Motor neuron (in vitro differentiated cells): ENCODE measurements around the gene CELF5. TPM values are rescaled to one million over a fixed set of nuclear protein-coding genes. Genes with fewer than 3 reads are reported as not detected.

ENCODE experiments used
- ATAC-seq, 8 experiments: fragments of 200-7000 bp; cut with Tn5 transposase; replicated peaks in 6 of 8; 2 replicates each; pipeline ENCODE4 v1.8.0; 2021; ENCODE audit warnings: mild to moderate bottlenecking in 8 of 8, moderate library complexity in 8 of 8
- H3K27ac ChIP-seq, 2 donors: fragments of 250-450 bp; sonication (Bioruptor Pico); 2 replicates each; pipeline ENCODE4 v1.9.0; 2021; ENCODE audit warnings: antibody characterized with exemption in 2 of 2, mild to moderate bottlenecking in 2 of 2, moderate library complexity in 1 of 2
- H3K4me1 ChIP-seq, 2 donors: fragments of 250-450 bp; sonication (Bioruptor Pico); replicated peaks in 1 of 2; 2 replicates each; pipeline ENCODE4 v1.6.1; 2021; ENCODE audit warnings: antibody characterized with exemption in 2 of 2, mild to moderate bottlenecking in 2 of 2, moderate library complexity in 1 of 2
- H3K4me3 ChIP-seq, 5 donors: fragments of 250-450 bp; sonication (Bioruptor Pico); 2 replicates each; pipeline ENCODE4 v1.9.0; 2021; ENCODE audit warnings: antibody characterized with exemption in 5 of 5, mild to moderate bottlenecking in 5 of 5, moderate library complexity in 4 of 5
- WGBS, 10 experiments: fragments of 450-650 bp; shearing (Covaris generic); methylation state at CpG; one replicate each; pipeline ENCODE4 v1.0.0; 2022; 5-methylcytosine and 5-hydroxymethylcytosine counted together
- in situ Hi-C, 9 experiments: fragments of 400-800 bp; cut with MboI; loops; one replicate each; pipeline ENCODE4 v1.15.0; 2021; ENCODE audit warnings: low sequenced_read_pairs in 9 of 9, low pct_unique_long_range_greater_than_20kb in 2 of 9; ENCODE audit not compliant: unreplicated experiment in 9 of 9
- total RNA-seq, 8 experiments: library from RNA; unstranded; fragments of 300-600 nt; gene quantifications; 2 replicates each; pipeline versions ENCODE4 v1.2.3 to v1.2.4, GENCODE V29; 2022

The CELF5 gene
- total RNA-seq, 8 experiments from 2014 or later: 0.18 to 29.9 (median 18.0) TPM

DNA sequence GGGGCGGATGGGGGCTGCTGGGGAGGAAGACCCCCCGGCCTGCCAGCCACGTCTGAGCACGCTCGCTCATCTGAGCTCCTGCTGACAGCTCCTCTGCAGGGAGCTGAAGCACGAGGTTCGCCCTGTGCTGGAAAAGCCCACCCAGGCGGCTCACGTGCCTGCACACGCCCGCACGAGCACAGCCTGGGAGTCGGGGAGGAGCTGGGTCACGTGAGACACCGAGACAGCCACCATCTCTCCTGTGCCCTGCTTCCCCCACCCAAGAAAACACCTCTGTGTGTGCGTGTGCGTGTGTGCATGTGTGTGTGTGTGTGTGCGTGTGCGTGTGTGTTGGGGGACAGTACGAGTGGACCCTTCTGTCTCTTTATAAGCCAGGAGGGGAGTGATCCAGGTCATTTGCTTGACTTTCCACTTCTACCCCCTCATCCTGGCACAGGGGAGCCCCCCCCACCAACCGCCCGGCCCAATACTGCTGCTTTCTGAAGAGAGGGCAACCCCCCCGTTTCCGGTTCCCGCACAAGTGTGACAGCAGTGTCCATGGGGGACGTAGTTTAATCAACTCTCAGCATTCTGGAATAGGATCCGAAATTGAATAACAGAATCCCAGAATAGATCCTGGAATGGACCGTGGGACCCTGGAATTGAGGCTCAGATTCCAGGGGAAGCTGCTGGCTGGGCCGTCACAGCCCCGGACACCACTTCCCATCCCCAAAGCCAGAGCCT is 42.5 kb downstream of the CELF5 start:
- H3K27ac ChIP-seq: peak overlapping the region in 1 of 2 donors; percentile 9
- WGBS, 10 experiments: 0 to 82% (median 34%) methylated on average over 1 to 8 of the region's 30 CpGs; no CpG with 5 or more reads in 4 of the 10 experiments
- in situ Hi-C loops: loop anchor here in 1 of 9 experiments (25.0 kb wide), 1 partner anchor 305 kb away; no protein-coding TSS in a partner anchor

DNA sequence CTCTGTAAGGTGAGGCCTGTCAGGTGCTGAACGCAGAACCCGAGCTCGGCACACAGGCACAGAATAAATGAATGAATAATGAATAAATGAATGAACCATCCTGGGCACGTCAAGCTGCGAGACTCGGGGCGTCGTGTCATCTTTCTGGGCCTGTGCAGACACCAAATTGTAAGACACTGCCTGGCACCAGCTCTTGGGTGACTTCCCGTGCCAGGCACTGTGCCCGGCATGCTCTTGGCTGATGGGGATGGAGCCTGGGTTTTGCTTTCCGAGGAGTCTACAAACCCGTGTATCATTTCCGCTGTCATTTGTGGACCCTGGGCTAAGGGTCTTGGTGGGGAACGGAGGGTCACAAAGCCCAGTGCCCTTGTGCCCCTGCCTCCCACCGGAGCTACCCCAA is 43.9 kb downstream of the CELF5 start:
- Histone ChIP-seq H3K27ac (no peak overlapping the region), H3K4me3 (no peak overlapping the region), H3K4me1 (peaks cover 22 to 27% of the 10 kb centered on the region in 2 donors)
- in situ Hi-C loops: loop anchor here in 1 of 9 experiments (25.0 kb wide), 1 partner anchor 306 kb away; no protein-coding TSS in a partner anchor
- ATAC-seq: no peak
- WGBS, 10 experiments: 56 to 100% (median 91%) methylated on average over 1 to 15 of the region's 15 CpGs; no CpG with 5 or more reads in 5 of the 10 experiments

More for the DNA sequence above, 42.5 kb downstream of the CELF5 start:
- Histone ChIP-seq H3K4me3 (no peak overlapping the region), H3K4me1 (peaks cover 21 to 27% of the 10 kb centered on the region in 2 donors)
- ATAC-seq: peak in 7 of 8 experiments; percentile 25 to 77 (median 69)

- ATAC-seq: no peak
- H3K4me1 ChIP-seq: peaks cover 22 to 27% of the 10 kb centered on the region in 2 donors
- 60% methylated on average over 1 of the region's 6 CpGs; no CpG with 5 or more reads in 9 of the 10 experiments for WGBS, 10 experiments
- no peak overlapping the region for H3K27ac ChIP-seq
- no peak overlapping the region for H3K4me3 ChIP-seq
- in situ Hi-C loops: loop anchor here in 1 of 9 experiments (25.0 kb wide), 1 partner anchor 306 kb away; no protein-coding TSS in a partner anchor
These were observed 44.3 kb downstream of the CELF5 start for GRCh38 chr19:3268763-3269162.

DNA sequence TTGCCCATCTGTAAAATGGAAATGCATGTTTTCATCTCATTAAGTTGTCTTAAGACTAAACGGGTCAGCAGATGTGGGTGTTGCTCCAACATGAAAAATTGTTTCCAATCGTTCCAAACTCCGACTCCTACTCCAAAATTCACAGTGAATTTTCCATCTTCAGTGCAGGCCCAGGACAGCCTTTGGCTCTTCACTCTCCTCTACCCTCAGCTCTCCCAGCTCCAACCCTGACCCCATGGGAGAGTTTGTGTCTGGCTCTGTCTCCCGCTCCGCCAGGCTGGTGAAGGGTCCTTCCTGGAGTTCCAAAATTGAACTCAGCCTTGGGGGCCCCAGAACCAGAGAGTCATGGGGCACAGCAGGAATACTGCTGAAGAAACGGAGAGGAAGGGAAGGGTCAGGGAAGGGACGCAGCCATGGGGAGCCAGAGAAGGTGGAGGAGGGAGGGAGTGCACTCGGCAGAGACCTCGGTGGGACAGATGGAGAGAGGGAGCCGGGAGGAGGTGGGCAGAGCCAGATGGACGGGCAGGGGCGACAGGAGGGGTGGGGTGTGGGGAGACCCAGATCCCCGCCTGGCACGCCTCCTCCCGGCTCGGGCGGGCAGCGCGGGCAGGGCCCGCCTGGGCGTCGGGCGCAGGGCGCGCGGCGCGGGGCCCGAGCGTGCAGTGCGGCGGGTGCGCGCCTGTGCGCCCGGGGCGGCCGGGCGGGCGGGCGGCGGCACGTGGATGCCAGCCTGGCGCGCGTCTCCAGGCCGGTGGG is 45.6 kb downstream of the CELF5 start:
- in situ Hi-C loops: loop anchor here in 1 of 9 experiments (25.0 kb wide), 1 partner anchor 308 kb away; no protein-coding TSS in a partner anchor
- Histone ChIP-seq H3K27ac (peak overlapping the region; percentile 67 to 76), H3K4me3 (peak overlapping the region; percentile 20 to 35 (median 32)), H3K4me1 (peaks cover 28 to 33% of the 10 kb centered on the region in 2 donors)
- peak in 6 of 8 experiments; percentile 27 to 60 (median 42) for ATAC-seq
- 0 to 80% (median 58%) methylated on average over 1 to 6 of the region's 47 CpGs; no CpG with 5 or more reads in 3 of the 10 experiments for WGBS, 10 experiments

DNA sequence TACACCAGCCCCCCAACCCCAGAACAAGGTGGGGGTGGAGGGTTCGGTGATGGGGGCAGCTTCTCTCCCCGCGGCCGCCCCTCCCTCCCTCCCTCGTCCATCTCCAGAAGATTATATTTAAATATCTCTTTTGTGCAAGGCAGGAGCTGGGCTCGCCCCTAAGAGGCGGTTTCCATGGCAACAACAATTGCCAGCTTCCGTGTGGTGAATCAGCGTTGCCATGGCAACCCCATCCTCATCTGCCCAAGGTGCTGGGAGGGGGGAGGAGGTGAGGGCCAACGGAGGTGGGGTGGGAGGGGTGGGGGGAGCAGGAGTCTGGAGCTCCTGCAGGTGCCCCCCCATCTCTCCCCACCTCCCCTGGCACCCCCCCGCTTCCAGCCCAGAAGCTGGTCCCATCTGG is 46.4 kb downstream of the CELF5 start:
- peak overlapping the region; percentile 67 to 78 for H3K27ac ChIP-seq
- no CpG with 5 or more reads among the region's 11 CpGs for WGBS, 10 experiments
- ATAC-seq: peak in 6 of 8 experiments; percentile 12 to 51 (median 24)
- in situ Hi-C loops: loop anchor here in 1 of 9 experiments (25.0 kb wide), 1 partner anchor 309 kb away; no protein-coding TSS in a partner anchor
- H3K4me3 ChIP-seq: peak overlapping the region; percentile 20 to 35 (median 32)
- H3K4me1 ChIP-seq: peaks cover 31 to 38% of the 10 kb centered on the region in 2 donors

- 7 to 92% (median 57%) methylated on average over 1 to 3 of the region's 4 CpGs; no CpG with 5 or more reads in 3 of the 10 experiments for WGBS, 10 experiments
- in situ Hi-C loops: loop anchor here in 1 of 9 experiments (25.0 kb wide), 1 partner anchor 310 kb away; no protein-coding TSS in a partner anchor
- Histone ChIP-seq H3K4me3 (no peak overlapping the region), H3K27ac (no peak overlapping the region), H3K4me1 (peaks cover 22 to 35% of the 10 kb centered on the region in 2 donors)
- ATAC-seq: no peak
These were observed 48.0 kb downstream of the CELF5 start for GRCh38 chr19:3272401-3272931.

DNA sequence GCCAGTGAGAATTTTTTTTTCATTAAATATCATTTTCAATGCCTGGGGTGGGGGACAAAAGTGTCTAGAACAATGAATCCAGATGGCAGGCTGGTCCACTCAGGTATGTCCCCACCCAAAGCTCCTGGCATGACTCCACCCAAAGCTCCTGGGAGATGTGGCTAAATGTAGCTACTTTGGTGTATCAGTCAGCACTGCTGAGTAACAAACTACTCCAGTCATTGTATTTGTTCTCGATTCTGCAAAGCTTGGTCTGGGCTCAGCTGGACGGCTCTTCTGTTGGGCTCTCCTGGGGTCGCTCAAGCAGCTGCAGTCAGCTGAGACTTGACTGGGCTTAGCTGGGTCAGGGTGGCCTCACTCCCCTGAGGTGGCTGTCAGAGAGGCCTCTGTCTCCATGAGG is 48.5 kb downstream of the CELF5 start:
- in situ Hi-C loops: loop anchor here in 1 of 9 experiments (25.0 kb wide), 1 partner anchor 311 kb away; no protein-coding TSS in a partner anchor
- no peak overlapping the region for H3K27ac ChIP-seq
- H3K4me3 ChIP-seq: no peak overlapping the region
- WGBS, 10 experiments: 57 to 100% (median 86%) methylated on average over 1 to 3 of the region's 3 CpGs; no CpG with 5 or more reads in 4 of the 10 experiments
- no peak for ATAC-seq
- H3K4me1 ChIP-seq: peaks cover 22 to 35% of the 10 kb centered on the region in 2 donors

- WGBS, 10 experiments: 0 to 93% (median 69%) methylated on average over 2 to 3 of the region's 9 CpGs; no CpG with 5 or more reads in 2 of the 10 experiments
- H3K4me1 ChIP-seq: peaks cover 22 to 35% of the 10 kb centered on the region in 2 donors
- ATAC-seq: no peak
- in situ Hi-C loops: loop anchor here in 1 of 9 experiments (25.0 kb wide), 1 partner anchor 312 kb away; no protein-coding TSS in a partner anchor
- no peak overlapping the region for H3K4me3 ChIP-seq
- peak overlapping the region in 1 of 2 donors; percentile 85 for H3K27ac ChIP-seq
These were observed 49.9 kb downstream of the CELF5 start for GRCh38 chr19:3274245-3274941.

DNA sequence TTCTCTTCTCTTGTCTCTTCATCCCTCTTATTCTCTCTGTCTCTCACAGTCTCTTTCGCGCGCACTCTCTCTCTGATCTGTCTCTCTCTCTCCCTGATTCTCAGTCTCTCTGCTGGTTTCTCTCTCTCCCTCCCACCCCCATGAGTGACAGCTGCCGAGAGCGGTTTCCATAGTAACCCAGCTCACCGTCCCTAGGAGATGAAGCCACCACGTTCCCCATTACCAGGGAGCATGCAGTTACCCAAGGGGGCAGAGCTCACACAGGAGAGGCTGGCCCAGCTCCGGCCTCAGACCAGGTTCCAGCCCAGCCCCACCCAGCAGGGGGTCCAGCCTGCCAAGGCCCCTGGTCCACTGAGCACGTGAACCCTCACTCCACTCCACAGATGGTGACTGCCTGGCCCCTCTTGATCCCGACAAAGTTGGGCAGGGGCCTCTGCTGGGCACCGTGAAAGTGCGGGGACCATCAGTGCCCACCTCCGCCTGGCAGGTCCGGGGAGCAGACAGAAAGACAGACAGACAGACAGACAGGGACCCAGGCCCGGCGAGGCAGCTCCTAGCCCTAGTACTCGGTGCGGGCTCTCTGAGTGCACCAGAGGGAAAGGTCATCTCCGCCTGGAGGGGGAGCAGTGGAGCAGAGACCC is 50.6 kb downstream of the CELF5 start:
- peak in 6 of 8 experiments; percentile 18 to 64 (median 26) for ATAC-seq
- Histone ChIP-seq H3K4me3 (peak overlapping the region; percentile 19 to 36 (median 26)), H3K27ac (peak overlapping the region; percentile 30 to 85), H3K4me1 (peaks cover 21 to 32% of the 10 kb centered on the region in 2 donors)
- in situ Hi-C loops: loop anchor here in 1 of 9 experiments (25.0 kb wide), 1 partner anchor 313 kb away; no protein-coding TSS in a partner anchor
- 0 to 44% (median 24%) methylated on average over 1 to 8 of the region's 19 CpGs; no CpG with 5 or more reads in 1 of the 10 experiments for WGBS, 10 experiments

DNA sequence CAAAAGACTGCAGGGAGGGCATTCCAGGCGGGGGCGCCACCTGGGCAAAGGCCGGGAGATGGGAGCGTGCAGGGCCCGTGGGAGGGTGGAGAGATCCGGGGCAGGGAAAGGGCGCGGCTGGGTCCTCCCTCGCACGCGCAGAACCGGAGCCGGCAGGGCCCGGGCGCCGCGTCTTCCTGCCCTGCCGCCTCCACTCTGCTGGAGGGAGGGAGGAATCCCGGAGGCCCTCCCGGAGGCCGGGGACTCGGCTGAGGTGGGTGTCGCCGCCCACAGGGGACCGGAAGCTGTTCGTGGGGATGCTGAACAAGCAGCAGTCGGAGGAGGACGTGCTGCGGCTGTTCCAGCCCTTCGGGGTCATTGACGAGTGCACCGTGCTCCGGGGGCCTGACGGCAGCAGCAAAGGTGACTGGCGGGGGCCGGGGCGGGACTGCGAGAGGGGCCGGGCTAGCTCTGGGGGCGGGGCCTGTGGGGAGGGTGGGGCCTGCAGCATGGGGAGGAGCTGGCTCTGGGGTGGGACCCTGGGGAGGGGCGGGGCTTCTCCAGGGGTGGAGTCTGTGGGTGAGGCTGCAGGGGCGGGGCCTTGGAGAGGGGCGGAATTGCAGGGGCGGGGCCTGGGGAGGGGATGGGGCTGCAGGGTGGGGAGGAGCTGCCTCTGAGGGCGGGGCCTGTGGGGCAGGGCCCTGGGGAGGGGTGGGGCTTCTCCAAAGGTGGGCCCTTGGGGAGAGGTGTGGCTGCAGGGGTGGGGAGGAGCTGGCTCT is 51.3 kb downstream of the CELF5 start:
- peak; percentile 47 to 76 (median 66) for ATAC-seq
- 0 to 2% methylated on average over 5 to 9 of the region's 45 CpGs; no CpG with 5 or more reads in 8 of the 10 experiments for WGBS, 10 experiments
- peak overlapping the region; percentile 30 to 85 for H3K27ac ChIP-seq

GRCh38 chr19:3276341-3276799 is 51.9 kb downstream of the CELF5 start:
- WGBS, 10 experiments: no CpG with 5 or more reads among the region's 11 CpGs
- peak; percentile 70 to 87 (median 79) for ATAC-seq
- Histone ChIP-seq H3K4me3 (peak overlapping the region in 3 of 5 donors; percentile 1 to 26 (median 16)), H3K4me1 (peaks cover 18 to 21% of the 10 kb centered on the region in 2 donors), H3K27ac (no peak overlapping the region)
- in situ Hi-C loops: no loop called here

More for the DNA sequence above, 51.3 kb downstream of the CELF5 start:
- Histone ChIP-seq H3K4me1 (peaks cover 21 to 25% of the 10 kb centered on the region in 2 donors), H3K4me3 (peak overlapping the region; percentile 19 to 36 (median 26))
- in situ Hi-C loops: no loop called here
